Upper lobe of left lung (tissue), 4 donors: ENCODE measurements around the gene ROBO1.

Experiments used
- POLR2A ChIP-seq, 4 donors: fragments of 450-650 bp; IDR thresholded peaks; one replicate each; pipeline ENCODE4 v1.5.1; 2016 to 2017; ENCODE audit warnings: antibody characterized with exemption in 4 of 4, mild to moderate bottlenecking in 2 of 4
- POLR2AphosphoS5 ChIP-seq, 2 donors: sonication (generic); formaldehyde crosslinking; IDR thresholded peaks; one replicate each; pipeline ENCODE4 v1.5.1; 2017; ENCODE audit warnings: antibody characterized with exemption in 2 of 2
- TF ChIP-seq, protein P1 (sequence below), 6 experiments: fragments of 450-650 bp in 4 of 6; fragments of 200-600 bp in 2 of 6; sonication (generic) in 2 of 6; IDR thresholded peaks; one replicate each; pipeline ENCODE4 v1.5.1; 2016 to 2019; ENCODE audit warnings: antibody characterized with exemption in 6 of 6

GRCh38 chr3:78689378-78689777 lies 1078.4 kb downstream of the ROBO1 start:
- TF ChIP-seq POLR2A (IDR thresholded peaks at IDR 0.05): no peak
- TF ChIP-seq POLR2AphosphoS5 (IDR thresholded peaks at IDR 0.05): no peak
- TF ChIP-seq, protein P1, sequence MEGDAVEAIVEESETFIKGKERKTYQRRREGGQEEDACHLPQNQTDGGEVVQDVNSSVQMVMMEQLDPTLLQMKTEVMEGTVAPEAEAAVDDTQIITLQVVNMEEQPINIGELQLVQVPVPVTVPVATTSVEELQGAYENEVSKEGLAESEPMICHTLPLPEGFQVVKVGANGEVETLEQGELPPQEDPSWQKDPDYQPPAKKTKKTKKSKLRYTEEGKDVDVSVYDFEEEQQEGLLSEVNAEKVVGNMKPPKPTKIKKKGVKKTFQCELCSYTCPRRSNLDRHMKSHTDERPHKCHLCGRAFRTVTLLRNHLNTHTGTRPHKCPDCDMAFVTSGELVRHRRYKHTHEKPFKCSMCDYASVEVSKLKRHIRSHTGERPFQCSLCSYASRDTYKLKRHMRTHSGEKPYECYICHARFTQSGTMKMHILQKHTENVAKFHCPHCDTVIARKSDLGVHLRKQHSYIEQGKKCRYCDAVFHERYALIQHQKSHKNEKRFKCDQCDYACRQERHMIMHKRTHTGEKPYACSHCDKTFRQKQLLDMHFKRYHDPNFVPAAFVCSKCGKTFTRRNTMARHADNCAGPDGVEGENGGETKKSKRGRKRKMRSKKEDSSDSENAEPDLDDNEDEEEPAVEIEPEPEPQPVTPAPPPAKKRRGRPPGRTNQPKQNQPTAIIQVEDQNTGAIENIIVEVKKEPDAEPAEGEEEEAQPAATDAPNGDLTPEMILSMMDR (IDR thresholded peaks at IDR 0.05): no peak
